H9 (cell line): ENCODE measurements around the gene NRXN3. TPM values are rescaled to one million over a fixed set of nuclear protein-coding genes. Genes with fewer than 3 reads are reported as not detected.

Source experiments
- DNase-seq: peaks from one replicate; pipeline ENCODE4 v3.0.0-alpha.2; 2017
- H2AFZ ChIP-seq: one replicate; pipeline ENCODE4 v1.6.1; 2013; ENCODE audit warnings: mild to moderate bottlenecking, low read length, control low read depth, moderate library complexity
- H2AK5ac ChIP-seq: 2 replicates; pipeline ENCODE4 v1.6.1; 2013; ENCODE audit warnings: low read length, control low read depth, mixed read lengths; ENCODE audit not compliant: insufficient read length
- H2BK120ac ChIP-seq: one replicate; pipeline ENCODE4 v1.6.1; 2013; ENCODE audit warnings: low read depth, mild to moderate bottlenecking, low read length, control low read depth, inconsistent platforms; ENCODE audit not compliant: poor library complexity, severe bottlenecking
- H2BK12ac ChIP-seq: 2 replicates; pipeline ENCODE4 v1.6.1; 2013; ENCODE audit warnings: low read length, control low read depth, mixed read lengths, low read depth; ENCODE audit not compliant: insufficient read length
- H2BK15ac ChIP-seq: 2 replicates; pipeline ENCODE4 v1.6.1; 2013; ENCODE audit warnings: low read depth, low read length, control low read depth
- H2BK20ac ChIP-seq: one replicate; pipeline ENCODE4 v1.6.1; 2013; ENCODE audit warnings: low read depth, mild to moderate bottlenecking, low read length, control low read depth, inconsistent platforms; ENCODE audit not compliant: poor library complexity, severe bottlenecking
- H2BK5ac ChIP-seq: 2 replicates; pipeline ENCODE4 v1.6.1; 2013; ENCODE audit warnings: low read length, control low read depth, mixed read lengths; ENCODE audit not compliant: insufficient read length
- H3K14ac ChIP-seq: 2 replicates; pipeline ENCODE4 v1.6.1; 2013; ENCODE audit warnings: low read length, control low read depth; ENCODE audit not compliant: insufficient read depth
- H3K18ac ChIP-seq: 2 replicates; pipeline ENCODE4 v1.6.1; 2013; ENCODE audit warnings: low read depth, mild to moderate bottlenecking, mixed read lengths, low read length, control low read depth; ENCODE audit not compliant: insufficient read length
- H3K23ac ChIP-seq: 2 replicates; pipeline ENCODE4 v1.6.1; 2013; ENCODE audit warnings: low read length, control low read depth, mixed read lengths, low read depth; ENCODE audit not compliant: insufficient read length
- H3K23me2 ChIP-seq: 2 replicates; pipeline ENCODE4 v1.6.1; 2013; ENCODE audit warnings: low read depth, mild to moderate bottlenecking, mixed read lengths, low read length, control low read depth; ENCODE audit not compliant: insufficient read length, poor library complexity, severe bottlenecking
- H3K27ac ChIP-seq: 2 replicates; pipeline ENCODE4 v1.5.1; 2013; ENCODE audit warnings: low read length, control low read depth, mixed read lengths, low read depth; ENCODE audit not compliant: insufficient read length
- H3K27me3 ChIP-seq: 2 replicates; pipeline ENCODE4 v1.6.1; 2013; ENCODE audit warnings: low read length, control low read depth, inconsistent platforms; ENCODE audit not compliant: insufficient read depth
- H3K4ac ChIP-seq: 2 replicates; pipeline ENCODE4 v1.6.1; 2013; ENCODE audit warnings: low read depth, mild to moderate bottlenecking, control low read depth, inconsistent platforms, low read length, moderate library complexity
- H3K4me1 ChIP-seq: 2 replicates; pipeline ENCODE4 v1.6.1; 2013; ENCODE audit warnings: low read length, control low read depth, inconsistent platforms; ENCODE audit not compliant: insufficient read depth
- H3K4me2 ChIP-seq: 2 replicates; pipeline ENCODE4 v1.6.1; 2013; ENCODE audit warnings: low read length, control low read depth, mixed read lengths; ENCODE audit not compliant: insufficient read length, insufficient read depth
- H3K56ac ChIP-seq: 2 replicates; pipeline ENCODE4 v1.6.1; 2013; ENCODE audit warnings: low read depth, mild to moderate bottlenecking, mixed read lengths, low read length, control low read depth; ENCODE audit not compliant: insufficient read length
- H3K79me1 ChIP-seq: 2 replicates; pipeline ENCODE4 v1.6.1; 2013; ENCODE audit warnings: low read depth, mild to moderate bottlenecking, moderate library complexity, low read length, control low read depth, inconsistent platforms; ENCODE audit not compliant: insufficient read depth, poor library complexity, severe bottlenecking
- H3K79me2 ChIP-seq: 2 replicates; pipeline ENCODE4 v1.6.1; 2013; ENCODE audit warnings: low read length, control low read depth, inconsistent platforms; ENCODE audit not compliant: insufficient read depth
- H3K9ac ChIP-seq: 2 replicates; pipeline ENCODE4 v1.6.1; 2013; ENCODE audit warnings: low read length, control low read depth, mixed read lengths; ENCODE audit not compliant: insufficient read length; ENCODE audit errors: extremely low read depth
- H3K9me3 ChIP-seq: one replicate; pipeline ENCODE4 v1.6.1; 2013; ENCODE audit warnings: low read depth, low read length, inconsistent platforms; ENCODE audit not compliant: control insufficient read depth
- H3T11ph ChIP-seq: one replicate; pipeline ENCODE4 v1.6.1; 2013; ENCODE audit warnings: mild to moderate bottlenecking, low read length, control low read depth, inconsistent platforms
- H4K20me1 ChIP-seq: one replicate; pipeline ENCODE4 v1.6.1; 2013; ENCODE audit not compliant: control insufficient read depth, insufficient read length, insufficient read depth
- H4K5ac ChIP-seq: 2 replicates; pipeline ENCODE4 v1.6.1; 2013; ENCODE audit warnings: low read depth, mild to moderate bottlenecking, mixed read lengths, low read length, control low read depth; ENCODE audit not compliant: insufficient read length
- H4K8ac ChIP-seq: replicated peaks from 2 replicates; pipeline ENCODE4 v1.6.1; 2013; ENCODE audit warnings: low read length, control low read depth, mixed read lengths, low read depth; ENCODE audit not compliant: insufficient read length
- H4K91ac ChIP-seq: 2 replicates; pipeline ENCODE4 v1.6.1; 2013; ENCODE audit warnings: low read depth, mild to moderate bottlenecking, moderate library complexity, mixed read lengths, low read length, control low read depth; ENCODE audit not compliant: insufficient read length
- H3K27ac Mint-ChIP-seq, 3 experiments: 2 replicates in 2 of 3; 3 replicates in 1 of 3; pipeline ENCODE4 v1.8.0; 2020 to 2021; ENCODE audit warnings: mixed read lengths in 3 of 3, mild to moderate bottlenecking in 1 of 3, moderate library complexity in 1 of 3
- H3K27me3 Mint-ChIP-seq: 2 replicates; pipeline ENCODE4 v1.8.0; 2021; ENCODE audit warnings: low read depth, mild to moderate bottlenecking, moderate library complexity, mixed read lengths
- H3K36me3 Mint-ChIP-seq, 3 experiments: 2 replicates in 2 of 3; 3 replicates in 1 of 3; pipeline ENCODE4 v1.8.0; 2020 to 2021; ENCODE audit warnings: low read depth in 3 of 3, mixed read lengths in 3 of 3; ENCODE audit not compliant: insufficient read depth in 1 of 3
- H3K4me1 Mint-ChIP-seq, 2 experiments: 2 replicates each; pipeline ENCODE4 v1.8.0; 2020; ENCODE audit warnings: mixed read lengths in 2 of 2
- H3K4me3 Mint-ChIP-seq, 2 experiments: 2 replicates in 1 of 2; 3 replicates in 1 of 2; pipeline ENCODE4 v1.8.0; 2020 to 2021; ENCODE audit warnings: mild to moderate bottlenecking in 2 of 2, mixed read lengths in 2 of 2, moderate library complexity in 1 of 2
- H3K9me3 Mint-ChIP-seq, 2 experiments: 2 replicates in 1 of 2; 3 replicates in 1 of 2; pipeline ENCODE4 v1.8.0; 2020; ENCODE audit warnings: mild to moderate bottlenecking in 2 of 2, mixed read lengths in 2 of 2, moderate library complexity in 1 of 2
- CTCF ChIP-seq: fragments of 200-600 bp; sonication (generic); conservative IDR thresholded peaks from 3 replicates; pipeline ENCODE4 v1.8.0; 2021; ENCODE audit warnings: antibody characterized with exemption, mild to moderate bottlenecking
- WGBS: extraction: QIAGEN DNeasy Blood & Tissue Kit; methylation state at CpG from one replicate; pipeline ENCODE4 v1.1.7; 2013; ENCODE audit warnings: missing lambda C conversion rate, low lambda C conversion rate, mixed read lengths; ENCODE audit not compliant: insufficient read length; ENCODE audit errors: extremely low coverage; 5-methylcytosine and 5-hydroxymethylcytosine counted together
- total RNA-seq: library from RNA; stranded (reverse); gene quantifications from 2 replicates; pipeline ENCODE4 v1.2.1, GENCODE V29; 2021

NRXN3 gene
- total RNA-seq, 1 experiment from 2014 or later, result 1.8 TPM

- Histone ChIP-seq H2AFZ (no peak overlapping the region), H3K79me2 (no peaks in the 10 kb centered on the region), H2BK15ac (no peak overlapping the region), H3K14ac (no peak overlapping the region), H3K79me1 (no peaks in the 10 kb centered on the region), H3K4ac (no peak overlapping the region), H4K8ac (no peak overlapping the region), H4K20me1 (no peaks in the 10 kb centered on the region), H3K23ac (no peak overlapping the region), H2BK12ac (no peak overlapping the region), H3K27ac (no peak overlapping the region), H3K23me2 (no peaks in the 10 kb centered on the region), H4K91ac (no peak overlapping the region), H3K27me3 (no peaks in the 10 kb centered on the region), H2AK5ac (no peak overlapping the region), H3K18ac (no peak overlapping the region), H4K5ac (no peak overlapping the region), H3K56ac (no peak overlapping the region), H3T11ph (no peak overlapping the region), H3K9ac (no peak overlapping the region), H3K4me1 (peaks cover 2% of the 10 kb centered on the region; the same call in 1 of the 2 replicates), H2BK5ac (no peak overlapping the region), H2BK20ac (no peak overlapping the region), H3K9me3 (no peaks in the 10 kb centered on the region), H2BK120ac (no peak overlapping the region), H3K4me2 (no peak overlapping the region)
- no peaks in the 10 kb centered on the region for H3K36me3 Mint-ChIP-seq
- H3K4me3 Mint-ChIP-seq, result no peak overlapping the region
- no peak overlapping the region for H3K27ac Mint-ChIP-seq
- WGBS, result no CpG with 5 or more reads among the region's 6 CpGs
- H3K9me3 Mint-ChIP-seq, result no peaks in the 10 kb centered on the region
- TF ChIP-seq CTCF, result no peak
- no peak for DNase-seq
- peaks cover 4 to 8% of the 10 kb centered on the region in 2 experiments for H3K4me1 Mint-ChIP-seq
- no peaks in the 10 kb centered on the region for H3K27me3 Mint-ChIP-seq
Measured at GRCh38 chr14:79050787-79051727, 880.9 kb downstream of the NRXN3 start.
